ENCODE measurements around the gene MLLT1. TPM values are rescaled to one million over a fixed set of nuclear protein-coding genes. Genes with fewer than 3 reads are reported as not detected.
A peak's percentile ranks its signal among the peaks of the same experiment; 100 is the strongest.

The MLLT1 gene
- total RNA-seq, 1 experiment from 2014 or later: 80.1 TPM

GRCh38 chr19:6229951-6230712 is 49.6 kb downstream of the MLLT1 start:
- H3K36me3 ChIP-seq (ENCODE audit: insufficient read depth, low read length, poor library complexity, severe bottlenecking): peaks cover 5% of the 10 kb centered on the region
- no peak for TF ChIP-seq EZH2 (IDR thresholded peaks at IDR 0.05; ENCODE audit: borderline replicate concordance, low read depth, low read length, poor library complexity, severe bottlenecking)
- no peaks in the 10 kb centered on the region for H3K27me3 ChIP-seq (replicated peaks; ENCODE audit: insufficient read depth, low read depth, low read length, poor library complexity)
- BruUV-seq (replicated peaks): no TSS peak
- ChIA-PET POLR2A (ENCODE audit: low non-redundant PET) (no interaction called here), CTCF (no interaction called here)
- intact Hi-C loops (cut with micrococcal nuclease; ENCODE audit: unreplicated experiment): no loop called here
- DNase-seq (ENCODE audit: low spot score): no peak
- H3K4me3 ChIP-seq (ENCODE audit: low read depth, low read length, poor library complexity, severe bottlenecking): no peak overlapping the region
- H3K4me1 ChIP-seq (ENCODE audit: insufficient read depth, low read length, poor library complexity, severe bottlenecking): peaks cover 11% of the 10 kb centered on the region
- no peak overlapping the region for H3K27ac ChIP-seq (ENCODE audit: low read depth, low read length, poor library complexity, severe bottlenecking)
- H3K9me3 ChIP-seq (ENCODE audit: low read depth, low read length, poor library complexity, severe bottlenecking): no peaks in the 10 kb centered on the region

GRCh38 chr19:6229216-6229913 is 50.4 kb downstream of the MLLT1 start:
- Histone ChIP-seq H3K4me1 (ENCODE audit: insufficient read depth, low read length, poor library complexity, severe bottlenecking) (peaks cover 8% of the 10 kb centered on the region), H3K9me3 (ENCODE audit: low read depth, low read length, poor library complexity, severe bottlenecking) (no peaks in the 10 kb centered on the region), H3K36me3 (ENCODE audit: insufficient read depth, low read length, poor library complexity, severe bottlenecking) (peaks cover 5% of the 10 kb centered on the region), H3K27ac (ENCODE audit: low read depth, low read length, poor library complexity, severe bottlenecking) (peak overlapping the region; percentile 37), H3K4me3 (ENCODE audit: low read depth, low read length, poor library complexity, severe bottlenecking) (no peak overlapping the region), H3K27me3 (replicated peaks; ENCODE audit: insufficient read depth, low read depth, low read length, poor library complexity) (no peaks in the 10 kb centered on the region)
- no TSS peak for BruUV-seq (replicated peaks)
- no peak for DNase-seq (ENCODE audit: low spot score)
- TF ChIP-seq EZH2 (IDR thresholded peaks at IDR 0.05; ENCODE audit: borderline replicate concordance, low read depth, low read length, poor library complexity, severe bottlenecking) (no peak), CTCF (conservative IDR thresholded peaks at IDR 0.05; ENCODE audit: low read depth, low read length) (no peak)
- intact Hi-C loops (cut with micrococcal nuclease; ENCODE audit: unreplicated experiment): no loop called here
- ChIA-PET CTCF (no interaction called here), POLR2A (ENCODE audit: low non-redundant PET) (no interaction called here)

GRCh38 chr19:6228551-6229215 is 51.1 kb downstream of the MLLT1 start:
- no peak for DNase-seq (ENCODE audit: low spot score)
- peaks cover 4% of the 10 kb centered on the region for H3K4me1 ChIP-seq (ENCODE audit: insufficient read depth, low read length, poor library complexity, severe bottlenecking)
- H3K9me3 ChIP-seq (ENCODE audit: low read depth, low read length, poor library complexity, severe bottlenecking): no peaks in the 10 kb centered on the region
- peak overlapping the region; percentile 37 for H3K27ac ChIP-seq (ENCODE audit: low read depth, low read length, poor library complexity, severe bottlenecking)
- H3K27me3 ChIP-seq (replicated peaks; ENCODE audit: insufficient read depth, low read depth, low read length, poor library complexity): no peaks in the 10 kb centered on the region
- ChIA-PET CTCF (no interaction called here), POLR2A (ENCODE audit: low non-redundant PET) (no interaction called here)
- TF ChIP-seq EZH2 (IDR thresholded peaks at IDR 0.05; ENCODE audit: borderline replicate concordance, low read depth, low read length, poor library complexity, severe bottlenecking) (no peak), CTCF (conservative IDR thresholded peaks at IDR 0.05; ENCODE audit: low read depth, low read length) (no peak)
- peaks cover 5% of the 10 kb centered on the region for H3K36me3 ChIP-seq (ENCODE audit: insufficient read depth, low read length, poor library complexity, severe bottlenecking)
- BruUV-seq (replicated peaks): no TSS peak
- no peak overlapping the region for H3K4me3 ChIP-seq (ENCODE audit: low read depth, low read length, poor library complexity, severe bottlenecking)
- intact Hi-C loops (cut with micrococcal nuclease; ENCODE audit: unreplicated experiment): no loop called here
